ENCODE measurements around the gene AP1AR.

Gene AP1AR

GRCh38 chr4:112270640-112271421 is 39.2 kb downstream of the AP1AR start:
- TF ChIP-seq SIN3A (IDR thresholded peaks at IDR 0.05; ENCODE audit: borderline replicate concordance, insufficient read depth, low read length), result no peak
- TF ChIP-seq FOXP2 (optimal IDR thresholded peaks at IDR 0.05; ENCODE audit: borderline replicate concordance, extremely low read depth, extremely low read length, insufficient read depth), result no peak
- TF ChIP-seq POLR2AphosphoS5 (IDR thresholded peaks at IDR 0.05; ENCODE audit: low read depth, low read length), result no peak
- TF ChIP-seq REST (IDR thresholded peaks at IDR 0.05; ENCODE audit: insufficient read depth in 1 of 2, low read depth in 2 of 2, low read length in 2 of 2), result no peak
- no peak for TF ChIP-seq TAF1 (IDR thresholded peaks at IDR 0.05; ENCODE audit: borderline replicate concordance, insufficient read depth, low read length)

GRCh38 chr4:112272292-112272691 is 40.7 kb downstream of the AP1AR start:
- TF ChIP-seq FOXP2 (optimal IDR thresholded peaks at IDR 0.05; ENCODE audit: borderline replicate concordance, extremely low read depth, extremely low read length, insufficient read depth) (no peak), POLR2AphosphoS5 (IDR thresholded peaks at IDR 0.05; ENCODE audit: low read depth, low read length) (no peak), SIN3A (IDR thresholded peaks at IDR 0.05; ENCODE audit: borderline replicate concordance, insufficient read depth, low read length) (no peak), REST (IDR thresholded peaks at IDR 0.05; ENCODE audit: insufficient read depth in 1 of 2, low read depth in 2 of 2, low read length in 2 of 2) (no peak), TAF1 (IDR thresholded peaks at IDR 0.05; ENCODE audit: borderline replicate concordance, insufficient read depth, low read length) (no peak)

GRCh38 chr4:112274959-112275358 is 43.4 kb downstream of the AP1AR start:
- TF ChIP-seq TAF1 (IDR thresholded peaks at IDR 0.05; ENCODE audit: borderline replicate concordance, insufficient read depth, low read length) (no peak), REST (IDR thresholded peaks at IDR 0.05; ENCODE audit: insufficient read depth in 1 of 2, low read depth in 2 of 2, low read length in 2 of 2) (no peak), FOXP2 (optimal IDR thresholded peaks at IDR 0.05; ENCODE audit: borderline replicate concordance, extremely low read depth, extremely low read length, insufficient read depth) (no peak), SIN3A (IDR thresholded peaks at IDR 0.05; ENCODE audit: borderline replicate concordance, insufficient read depth, low read length) (no peak), POLR2AphosphoS5 (IDR thresholded peaks at IDR 0.05; ENCODE audit: low read depth, low read length) (no peak)

GRCh38 chr4:112276113-112276512 is 44.5 kb downstream of the AP1AR start:
- TF ChIP-seq REST (IDR thresholded peaks at IDR 0.05; ENCODE audit: insufficient read depth in 1 of 2, low read depth in 2 of 2, low read length in 2 of 2), result no peak
- TF ChIP-seq TAF1 (IDR thresholded peaks at IDR 0.05; ENCODE audit: borderline replicate concordance, insufficient read depth, low read length), result no peak
- TF ChIP-seq POLR2AphosphoS5 (IDR thresholded peaks at IDR 0.05; ENCODE audit: low read depth, low read length), result no peak
- no peak for TF ChIP-seq FOXP2 (optimal IDR thresholded peaks at IDR 0.05; ENCODE audit: borderline replicate concordance, extremely low read depth, extremely low read length, insufficient read depth)
- TF ChIP-seq SIN3A (IDR thresholded peaks at IDR 0.05; ENCODE audit: borderline replicate concordance, insufficient read depth, low read length), result no peak
